Measurements from ENCODE around the gene OSBPL3. TPM values are rescaled to one million over a fixed set of nuclear protein-coding genes. Genes with fewer than 3 reads are reported as not detected.

The OSBPL3 gene
- total and polyA plus RNA-seq, 4 experiments from 2014 or later: 6.9 to 72.7 (median 40.5) TPM

DNA sequence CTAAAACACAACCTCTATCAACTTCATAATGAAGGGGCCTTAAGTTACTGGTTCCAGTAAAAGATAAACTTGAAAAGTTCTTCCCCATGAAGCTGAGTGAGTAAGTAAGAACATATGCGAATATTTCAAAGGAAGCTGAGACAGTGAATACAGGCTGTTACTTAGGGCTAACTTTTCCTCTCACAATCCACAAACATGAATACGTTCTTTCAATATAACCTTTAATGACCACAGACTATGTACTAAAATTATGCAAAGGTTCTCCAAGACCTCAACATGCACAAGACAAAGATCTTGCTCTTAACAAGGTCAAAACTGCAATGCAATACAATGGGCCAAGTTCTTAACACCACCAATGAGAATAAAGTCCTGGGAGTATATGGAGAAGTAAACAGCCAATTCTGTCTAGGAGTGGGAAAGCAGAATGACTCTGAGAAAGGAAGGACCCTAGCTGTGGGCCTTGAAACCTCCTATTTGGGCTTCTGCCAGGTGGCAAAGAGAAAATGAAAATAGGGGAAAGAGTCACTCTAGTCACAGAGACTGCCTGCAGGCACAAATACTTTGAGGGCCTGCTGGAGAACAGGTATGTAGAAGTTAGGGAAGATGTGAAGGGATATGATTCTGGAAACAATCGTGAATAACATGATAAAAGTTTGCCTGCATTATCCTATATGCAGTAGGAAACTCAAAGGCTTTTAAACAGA, 43.7 kb downstream of the OSBPL3 start:
- DNase-seq: no peak
- peak overlapping the region in 4 of 8 donors; percentile 0 to 32 (median 14) for H3K4me3 Mint-ChIP-seq
- Histone ChIP-seq H3K4me1 (ENCODE audit: insufficient read depth, low read length) (peaks cover 23% of the 10 kb centered on the region), H3K27ac (ENCODE audit: low read depth, low read length) (no peak overlapping the region), H3K4me3 (ENCODE audit: low read length in 2 of 2) (no peak overlapping the region), H3K36me3 (ENCODE audit: insufficient read depth, low read length) (no peaks in the 10 kb centered on the region), H3K27me3 (ENCODE audit: insufficient read depth, low read length) (no peaks in the 10 kb centered on the region), H3K9me3 (ENCODE audit: control insufficient read depth in 1 of 2, low read length in 2 of 2) (no peaks in the 10 kb centered on the region)
- H3K27me3 Mint-ChIP-seq: no peaks in the 10 kb centered on the region
- intact Hi-C loops (cut with micrococcal nuclease): no loop called here
- CTCF ChIA-PET (ENCODE audit: partially characterized antibody): no interaction called here
- no peaks in the 10 kb centered on the region for H3K9me3 Mint-ChIP-seq
- peaks cover 33 to 76% (median 60%) of the 10 kb centered on the region in 4 donors for H3K4me1 Mint-ChIP-seq
- POLR2A ChIA-PET (ENCODE audit: partially characterized antibody): no interaction called here
- peaks cover 6 to 18% of the 10 kb centered on the region in 2 donors for H3K36me3 Mint-ChIP-seq
- peak overlapping the region in 5 of 7 donors; percentile 33 to 64 (median 43) for H3K27ac Mint-ChIP-seq

DNA sequence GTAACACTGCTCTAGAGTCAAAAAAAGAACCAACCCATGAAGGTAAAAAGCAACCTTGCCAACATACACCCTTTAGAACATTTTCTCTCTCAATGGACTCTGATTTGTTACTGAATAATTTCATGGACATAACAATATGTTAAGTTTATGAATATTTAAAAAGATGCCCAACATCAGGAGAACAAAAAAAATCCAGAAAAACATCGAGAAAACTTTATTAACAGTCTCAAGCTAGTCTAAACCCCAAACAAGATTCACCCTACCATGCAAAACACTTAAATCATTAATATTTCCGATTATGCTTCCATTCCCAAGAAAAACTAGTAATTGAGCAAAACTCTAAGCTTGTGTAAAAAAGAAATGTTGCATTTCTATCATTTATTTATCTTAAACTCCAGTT, 46.7 kb downstream of the OSBPL3 start:
- ChIA-PET POLR2A (ENCODE audit: partially characterized antibody) (interaction anchor here (1.4 kb wide), 1 partner anchor 24 kb away, joined by 3 read pairs; no protein-coding TSS in a partner anchor), CTCF (ENCODE audit: partially characterized antibody) (interaction anchor here (1.1 to 1.8 kb wide), 3 partner anchors 41 to 121 kb away, joined by 3 to 5 read pairs (median 5); no protein-coding TSS in a partner anchor)
- Histone ChIP-seq H3K9me3 (ENCODE audit: control insufficient read depth in 1 of 2, low read length in 2 of 2) (no peaks in the 10 kb centered on the region), H3K27ac (ENCODE audit: low read depth, low read length) (no peak overlapping the region), H3K4me3 (ENCODE audit: low read length in 2 of 2) (no peak overlapping the region), H3K4me1 (ENCODE audit: insufficient read depth, low read length) (peaks cover 20% of the 10 kb centered on the region), H3K36me3 (ENCODE audit: insufficient read depth, low read length) (no peaks in the 10 kb centered on the region), H3K27me3 (ENCODE audit: insufficient read depth, low read length) (no peaks in the 10 kb centered on the region)
- H3K4me3 Mint-ChIP-seq: peak overlapping the region in 1 of 8 donors; percentile 7
- no peaks in the 10 kb centered on the region for H3K27me3 Mint-ChIP-seq
- intact Hi-C loops (cut with micrococcal nuclease): no loop called here
- H3K27ac Mint-ChIP-seq: no peak overlapping the region
- no peaks in the 10 kb centered on the region for H3K9me3 Mint-ChIP-seq
- DNase-seq: no peak
- peaks cover 21 to 64% (median 49%) of the 10 kb centered on the region in 4 donors for H3K4me1 Mint-ChIP-seq
- H3K36me3 Mint-ChIP-seq: peaks cover 11 to 20% of the 10 kb centered on the region in 2 donors

DNA sequence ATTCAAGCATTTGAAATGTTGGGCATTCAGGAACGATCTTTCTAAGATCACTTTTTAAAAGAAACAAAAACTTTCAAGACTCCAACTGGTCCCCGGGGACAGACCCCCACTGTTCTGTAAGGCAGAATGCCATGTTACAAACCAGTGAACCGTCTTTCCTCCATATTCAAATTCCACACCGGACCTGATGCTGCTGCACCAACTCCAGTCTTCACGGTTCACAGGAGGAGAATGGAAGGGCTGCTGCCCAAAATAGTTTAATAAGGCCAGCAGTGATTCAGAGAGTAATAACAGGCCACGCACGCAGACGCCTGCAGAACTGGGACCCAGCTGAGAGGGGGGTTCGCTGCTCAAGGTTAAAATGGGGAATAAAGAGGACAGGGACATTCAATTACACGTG, 47.2 kb downstream of the OSBPL3 start:
- no peak overlapping the region for H3K4me3 Mint-ChIP-seq
- H3K27me3 Mint-ChIP-seq: no peaks in the 10 kb centered on the region
- H3K36me3 Mint-ChIP-seq: peaks cover 11 to 20% of the 10 kb centered on the region in 2 donors
- no peaks in the 10 kb centered on the region for H3K9me3 ChIP-seq (ENCODE audit: control insufficient read depth in 1 of 2, low read length in 2 of 2)
- ChIA-PET POLR2A (ENCODE audit: partially characterized antibody) (no interaction called here), CTCF (ENCODE audit: partially characterized antibody) (interaction anchor here (1.7 to 1.8 kb wide), 2 partner anchors 46 to 120 kb away, joined by 5 read pairs; no protein-coding TSS in a partner anchor)
- no peak overlapping the region for H3K27ac Mint-ChIP-seq
- H3K4me1 Mint-ChIP-seq: peaks cover 23 to 62% (median 49%) of the 10 kb centered on the region in 4 donors
- no peak overlapping the region for H3K27ac ChIP-seq (ENCODE audit: low read depth, low read length)
- no peaks in the 10 kb centered on the region for H3K27me3 ChIP-seq (ENCODE audit: insufficient read depth, low read length)
- no peak overlapping the region for H3K4me3 ChIP-seq (ENCODE audit: low read length in 2 of 2)
- peaks cover 16% of the 10 kb centered on the region for H3K4me1 ChIP-seq (ENCODE audit: insufficient read depth, low read length)
- H3K9me3 Mint-ChIP-seq: no peaks in the 10 kb centered on the region
- no peaks in the 10 kb centered on the region for H3K36me3 ChIP-seq (ENCODE audit: insufficient read depth, low read length)
- intact Hi-C loops (cut with micrococcal nuclease): no loop called here
- DNase-seq: no peak

DNA sequence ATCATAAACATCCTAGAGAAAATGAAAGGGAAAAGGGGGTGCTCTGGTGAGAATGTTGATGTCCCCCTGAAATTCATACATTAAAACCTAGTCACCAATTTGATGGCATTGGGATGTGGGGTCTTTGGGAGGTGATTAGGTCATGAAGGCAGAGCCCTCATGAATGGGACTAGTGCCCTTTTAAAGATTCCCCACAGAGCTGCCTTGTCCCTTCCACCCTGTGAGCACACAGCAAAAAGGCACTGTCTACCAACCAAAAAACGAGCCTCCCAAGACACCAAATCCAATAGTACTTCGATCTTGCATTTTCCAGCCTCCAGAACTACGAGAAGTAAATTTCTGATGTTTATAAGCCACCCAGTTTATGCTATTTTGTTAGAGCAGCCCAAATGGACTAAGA, 47.6 kb downstream of the OSBPL3 start:
- ChIA-PET POLR2A (ENCODE audit: partially characterized antibody) (no interaction called here), CTCF (ENCODE audit: partially characterized antibody) (no interaction called here)
- Mint-ChIP-seq H3K27me3 (no peaks in the 10 kb centered on the region), H3K27ac (no peak overlapping the region), H3K36me3 (peaks cover 11 to 20% of the 10 kb centered on the region in 2 donors), H3K4me3 (peak overlapping the region in 1 of 8 donors; percentile 9), H3K9me3 (no peaks in the 10 kb centered on the region), H3K4me1 (peaks cover 22 to 65% (median 48%) of the 10 kb centered on the region in 4 donors)
- Histone ChIP-seq H3K4me3 (ENCODE audit: low read length in 2 of 2) (no peak overlapping the region), H3K36me3 (ENCODE audit: insufficient read depth, low read length) (no peaks in the 10 kb centered on the region), H3K9me3 (ENCODE audit: control insufficient read depth in 1 of 2, low read length in 2 of 2) (no peaks in the 10 kb centered on the region), H3K4me1 (ENCODE audit: insufficient read depth, low read length) (peaks cover 16% of the 10 kb centered on the region), H3K27ac (ENCODE audit: low read depth, low read length) (no peak overlapping the region), H3K27me3 (ENCODE audit: insufficient read depth, low read length) (no peaks in the 10 kb centered on the region)
- DNase-seq: no peak
- intact Hi-C loops (cut with micrococcal nuclease): no loop called here

DNA sequence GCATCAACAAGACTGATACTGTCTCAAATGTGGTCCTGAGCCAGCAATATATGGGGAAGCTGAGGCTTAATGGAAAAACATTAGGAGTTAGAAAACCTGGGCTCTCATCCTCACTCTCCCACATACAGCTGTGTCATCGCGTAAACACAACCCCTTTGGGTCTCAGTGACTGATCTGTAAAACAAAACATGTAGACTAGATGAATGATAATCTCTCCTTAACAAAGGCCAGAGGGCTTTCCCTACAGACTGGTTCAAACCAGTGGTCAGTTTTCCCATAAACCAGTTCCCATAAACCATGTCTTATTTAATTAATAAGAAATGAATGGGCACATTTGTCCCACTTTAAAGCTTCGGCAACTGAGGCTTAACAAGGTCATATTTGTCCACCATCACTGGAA, 48.1 kb downstream of the OSBPL3 start:
- Mint-ChIP-seq H3K27ac (no peak overlapping the region), H3K27me3 (no peaks in the 10 kb centered on the region), H3K9me3 (no peaks in the 10 kb centered on the region), H3K36me3 (peaks cover 11 to 19% of the 10 kb centered on the region in 2 donors), H3K4me1 (peaks cover 22 to 65% (median 49%) of the 10 kb centered on the region in 4 donors), H3K4me3 (no peak overlapping the region)
- no peaks in the 10 kb centered on the region for H3K27me3 ChIP-seq (ENCODE audit: insufficient read depth, low read length)
- no peak for DNase-seq
- no peaks in the 10 kb centered on the region for H3K36me3 ChIP-seq (ENCODE audit: insufficient read depth, low read length)
- H3K9me3 ChIP-seq (ENCODE audit: control insufficient read depth in 1 of 2, low read length in 2 of 2): no peaks in the 10 kb centered on the region
- ChIA-PET CTCF (ENCODE audit: partially characterized antibody) (no interaction called here), POLR2A (ENCODE audit: partially characterized antibody) (no interaction called here)
- no peak overlapping the region for H3K27ac ChIP-seq (ENCODE audit: low read depth, low read length)
- H3K4me1 ChIP-seq (ENCODE audit: insufficient read depth, low read length): peaks cover 16% of the 10 kb centered on the region
- H3K4me3 ChIP-seq (ENCODE audit: low read length in 2 of 2): no peak overlapping the region
- intact Hi-C loops (cut with micrococcal nuclease): no loop called here

DNA sequence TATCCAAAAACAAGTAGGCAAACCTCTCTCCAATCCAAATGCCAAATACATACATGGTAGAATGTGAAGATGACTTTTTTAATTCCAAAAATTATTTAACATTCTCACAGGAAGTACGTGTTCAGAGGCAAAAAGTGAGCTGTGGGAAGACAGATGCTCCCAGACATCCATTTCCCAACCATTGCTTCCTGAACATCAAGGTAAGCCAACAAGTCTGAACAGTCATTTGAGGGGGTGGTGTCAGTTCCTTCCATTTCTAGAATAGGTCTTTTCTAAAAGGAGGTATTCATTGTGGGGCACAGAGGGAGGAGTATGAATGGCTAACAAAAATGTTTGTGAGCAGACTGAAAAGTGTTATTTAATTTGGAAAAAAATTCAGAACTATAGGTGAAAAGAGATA, 49.1 kb downstream of the OSBPL3 start:
- POLR2A ChIA-PET (ENCODE audit: partially characterized antibody): no interaction called here
- intact Hi-C loops (cut with micrococcal nuclease): no loop called here
- Histone ChIP-seq H3K27ac (ENCODE audit: low read depth, low read length) (no peak overlapping the region), H3K9me3 (ENCODE audit: control insufficient read depth in 1 of 2, low read length in 2 of 2) (no peaks in the 10 kb centered on the region), H3K4me1 (ENCODE audit: insufficient read depth, low read length) (peaks cover 16% of the 10 kb centered on the region), H3K36me3 (ENCODE audit: insufficient read depth, low read length) (no peaks in the 10 kb centered on the region), H3K4me3 (ENCODE audit: low read length in 2 of 2) (no peak overlapping the region), H3K27me3 (ENCODE audit: insufficient read depth, low read length) (no peaks in the 10 kb centered on the region)
- H3K4me3 Mint-ChIP-seq: no peak overlapping the region
- H3K9me3 Mint-ChIP-seq: no peaks in the 10 kb centered on the region
- H3K4me1 Mint-ChIP-seq: peaks cover 16 to 65% (median 47%) of the 10 kb centered on the region in 4 donors
- CTCF ChIA-PET (ENCODE audit: partially characterized antibody): no interaction called here
- H3K27me3 Mint-ChIP-seq: no peaks in the 10 kb centered on the region
- H3K27ac Mint-ChIP-seq: peak overlapping the region in 2 of 7 donors; percentile 7 to 67
- peaks cover 7 to 13% of the 10 kb centered on the region in 2 donors for H3K36me3 Mint-ChIP-seq
- no peak for DNase-seq

DNA sequence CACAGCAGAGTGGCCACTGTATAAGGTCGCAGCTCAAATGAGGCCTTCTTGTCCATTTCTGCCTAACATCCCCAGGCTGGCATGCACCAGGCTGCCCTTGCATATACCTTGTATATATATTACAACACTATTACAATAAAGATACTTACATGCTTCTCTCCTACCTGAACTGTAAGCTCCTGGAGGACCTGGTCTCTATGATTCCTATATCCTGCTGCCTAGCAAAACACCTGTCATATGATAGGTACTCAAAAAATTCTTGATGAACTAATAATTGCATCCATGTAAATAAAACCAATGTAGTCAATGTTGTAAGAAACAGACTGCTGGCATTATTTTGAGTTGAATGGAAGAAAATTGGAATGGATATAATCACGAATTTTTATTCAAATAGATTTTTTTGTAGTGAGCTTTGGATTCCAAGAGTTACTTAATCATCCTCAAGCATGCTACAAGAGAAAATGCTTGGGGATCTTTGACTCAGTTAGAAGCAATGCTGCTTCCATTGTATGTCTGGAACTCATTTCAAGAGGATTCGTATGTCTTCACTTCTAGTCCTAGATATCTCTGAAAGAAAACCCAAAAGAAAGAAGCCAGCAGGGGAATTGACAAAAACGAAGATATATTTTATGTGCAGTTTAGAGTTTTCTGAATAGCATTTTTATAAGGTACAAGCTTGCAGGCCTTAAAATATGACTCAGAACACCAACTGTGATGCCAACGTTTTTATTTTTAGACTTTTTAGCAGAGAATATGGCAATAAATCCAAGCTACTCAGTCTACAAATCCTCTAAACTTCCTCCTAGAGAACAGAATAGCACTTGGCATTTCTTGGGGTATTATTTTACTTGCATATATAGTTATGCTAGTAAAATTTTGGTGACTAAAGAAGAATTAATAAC, 53.1 kb downstream of the OSBPL3 start:
- Mint-ChIP-seq H3K27me3 (no peaks in the 10 kb centered on the region), H3K27ac (peak overlapping the region in 5 of 7 donors; percentile 40 to 86 (median 77)), H3K4me1 (peaks cover 40 to 71% (median 58%) of the 10 kb centered on the region in 4 donors), H3K36me3 (peaks cover 7 to 13% of the 10 kb centered on the region in 2 donors), H3K9me3 (peaks cover 0 to 1% (median 0%) of the 10 kb centered on the region in 8 donors), H3K4me3 (no peak overlapping the region)
- no peaks in the 10 kb centered on the region for H3K9me3 ChIP-seq (ENCODE audit: control insufficient read depth in 1 of 2, low read length in 2 of 2)
- no peak for DNase-seq
- H3K27ac ChIP-seq (ENCODE audit: low read depth, low read length): no peak overlapping the region
- peaks cover 45% of the 10 kb centered on the region for H3K4me1 ChIP-seq (ENCODE audit: insufficient read depth, low read length)
- POLR2A ChIA-PET (ENCODE audit: partially characterized antibody): interaction anchor here (0.9 to 2.6 kb wide), 3 partner anchors 39 to 54 kb away, joined by 3 to 7 read pairs (median 3); partner anchors contain the start of gene OSBPL3
- CTCF ChIA-PET (ENCODE audit: partially characterized antibody): interaction anchor here (1.0 to 1.8 kb wide), 7 partner anchors 14 to 172 kb away, joined by 3 to 8 read pairs (median 4); no protein-coding TSS in a partner anchor
- H3K4me3 ChIP-seq (ENCODE audit: low read length in 2 of 2): no peak overlapping the region
- H3K36me3 ChIP-seq (ENCODE audit: insufficient read depth, low read length): no peaks in the 10 kb centered on the region
- intact Hi-C loops (cut with micrococcal nuclease): loop anchor here (2.0 kb wide), 1 partner anchor 16 kb away; no protein-coding TSS in a partner anchor
- H3K27me3 ChIP-seq (ENCODE audit: insufficient read depth, low read length): no peaks in the 10 kb centered on the region
